AG04450 (cell line): ENCODE results near the gene RNASE12. TPM values are rescaled to one million over a fixed set of nuclear protein-coding genes. Genes with fewer than 3 reads are reported as not detected.
"Not testable (repeated sequence)": the region's sequence is repeated elsewhere in the genome, so short reads cannot be mapped to it uniquely, and the experiment has no call there.

Source experiments
- CTCF ChIA-PET: fragments of 300-600, 350-600 bp; formaldehyde crosslinking; extraction: SDS; loops from one replicate; lab custom pipeline; 2022; ENCODE audit warnings: antibody characterized with exemption, inconsistent platforms; lab: Charles Lee
- POLR2A ChIA-PET: fragments of 350-600 bp; formaldehyde crosslinking; extraction: SDS; loops from one replicate; lab custom pipeline; 2021; ENCODE audit warnings: antibody characterized with exemption, inconsistent platforms; lab: Yijun Ruan, JAX
- DNase-seq: peaks from one replicate; pipeline ENCODE4 v3.0.0-alpha.2; 2011; ENCODE audit warnings: low read depth, low spot score
- H3K27ac ChIP-seq: one replicate; pipeline ENCODE4 v1.5.1; 2012; ENCODE audit warnings: low read depth, low read length, control low read depth
- H3K27me3 ChIP-seq: one replicate; pipeline ENCODE4 v1.6.0; 2012; ENCODE audit warnings: low read length; ENCODE audit not compliant: control insufficient read depth, insufficient read depth
- H3K4me3 ChIP-seq: 2 replicates; pipeline ENCODE4 v1.5.1; 2011; ENCODE audit warnings: mild to moderate bottlenecking, low read depth, low read length, control low read depth
- H3K9me3 ChIP-seq: 2 replicates; pipeline ENCODE4 v1.5.1; 2012; ENCODE audit warnings: low read length; ENCODE audit not compliant: control insufficient read depth, insufficient read depth
- CTCF ChIP-seq: IDR thresholded peaks from 2 replicates; pipeline ENCODE4 v1.5.1; 2011; ENCODE audit warnings: low read depth, low read length, control low read depth, inconsistent platforms
- polyA plus RNA-seq: library from polyadenylated mRNA; depleted of rRNA; stranded (reverse); fragments of >200 nt; gene quantifications from 2 replicates; pipeline ENCODE4 v1.2.3, GENCODE V29; 2011

RNASE12 gene
- polyA plus RNA-seq, 1 experiment, result not detected

DNA sequence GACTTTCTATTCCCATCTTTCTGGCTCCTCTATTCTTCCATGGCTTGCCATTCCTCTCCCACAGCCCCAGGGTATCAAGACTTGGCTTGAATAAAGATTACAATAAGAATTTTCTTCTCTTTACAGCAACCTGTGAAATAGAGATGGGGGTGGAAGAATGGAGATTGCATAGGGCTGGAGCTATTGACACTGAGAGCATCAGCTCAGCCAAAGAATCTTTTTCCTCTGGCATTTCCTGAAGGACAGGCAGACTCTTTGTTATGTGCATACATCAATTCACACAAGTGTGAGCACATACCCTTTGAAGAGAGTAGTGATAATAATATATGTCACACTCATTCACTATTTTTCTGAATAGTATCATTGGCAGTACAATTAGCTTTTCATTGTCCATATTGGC lies 8.0 kb downstream of the RNASE12 start:
- Histone ChIP-seq H3K27ac (no peak overlapping the region), H3K9me3 (no peaks in the 10 kb centered on the region), H3K27me3 (peaks cover 5% of the 10 kb centered on the region), H3K4me3 (no peak overlapping the region)
- no peak for TF ChIP-seq CTCF
- CTCF ChIA-PET, result interaction anchor here (1.7 kb wide), 1 partner anchor 52 kb away, joined by 5 read pairs; no protein-coding TSS in a partner anchor
- DNase-seq, result no peak
- POLR2A ChIA-PET, result no interaction called here

DNA sequence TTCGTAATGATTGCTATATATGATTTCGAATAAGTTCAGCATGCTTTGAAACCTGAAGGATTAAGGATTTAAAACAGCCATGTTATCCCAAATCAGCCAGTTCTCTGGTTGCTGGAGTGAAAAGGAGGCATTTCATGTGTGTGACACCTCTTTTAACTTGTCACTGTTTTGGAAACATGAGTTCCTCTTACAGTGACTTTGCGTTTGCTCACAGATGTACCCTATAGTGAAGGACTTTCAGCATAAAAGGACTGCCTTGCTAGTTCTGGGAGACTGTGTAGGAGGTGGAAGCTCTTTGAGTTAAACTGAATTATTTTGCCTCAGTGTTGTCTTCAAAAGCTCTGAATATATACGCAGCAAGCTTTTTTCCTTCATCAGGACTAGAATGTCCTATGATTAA lies 10.9 kb downstream of the RNASE12 start:
- no peaks in the 10 kb centered on the region for H3K9me3 ChIP-seq
- no peak overlapping the region for H3K4me3 ChIP-seq
- no peak for TF ChIP-seq CTCF
- H3K27me3 ChIP-seq, result peaks cover 5% of the 10 kb centered on the region
- no peak overlapping the region for H3K27ac ChIP-seq
- DNase-seq, result no peak
- ChIA-PET POLR2A (no interaction called here), CTCF (no interaction called here)

DNA sequence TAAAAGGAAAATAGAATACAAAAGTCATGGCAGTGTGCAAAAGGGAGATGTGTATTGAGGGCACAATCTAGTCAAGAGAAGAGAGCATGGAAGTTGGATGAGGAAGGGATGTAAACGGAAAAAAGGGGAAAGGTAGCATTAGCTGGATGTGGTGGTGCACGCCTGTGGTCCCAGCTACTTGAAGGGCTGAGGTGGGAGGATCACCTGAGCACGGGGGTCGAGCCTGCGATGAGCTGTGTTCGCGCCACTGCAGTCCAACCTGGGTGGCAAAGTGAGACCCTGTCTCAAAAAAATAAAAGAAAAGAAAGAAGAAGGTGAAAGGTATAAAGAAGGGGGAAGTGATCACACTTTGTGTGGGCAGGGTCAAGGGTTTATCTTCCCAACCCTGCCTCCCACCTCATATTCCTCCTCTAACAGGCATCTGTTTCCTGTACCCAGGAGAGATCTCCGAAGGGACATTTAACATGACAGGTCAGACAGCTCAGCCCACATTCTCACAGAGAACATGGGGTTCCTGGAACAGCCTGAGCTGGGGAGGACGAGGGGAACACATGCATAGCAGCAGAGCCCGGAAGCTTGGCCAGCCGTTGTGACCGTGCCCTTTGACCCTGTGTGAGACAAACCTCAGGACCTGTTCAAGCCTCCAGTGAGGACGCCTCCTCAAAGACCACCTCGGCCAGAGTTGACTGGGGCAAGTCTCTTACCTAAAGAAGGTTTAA lies 12.2 kb downstream of the RNASE12 start:
- ChIA-PET POLR2A (no interaction called here), CTCF (no interaction called here)
- Histone ChIP-seq H3K4me3 (no peak overlapping the region), H3K27me3 (peaks cover 2% of the 10 kb centered on the region), H3K9me3 (no peaks in the 10 kb centered on the region), H3K27ac (no peak overlapping the region)
- DNase-seq, result no peak
- no peak for TF ChIP-seq CTCF

- no peak for DNase-seq
- Histone ChIP-seq H3K4me3 (no peak overlapping the region), H3K9me3 (no peaks in the 10 kb centered on the region), H3K27me3 (peaks cover 2% of the 10 kb centered on the region), H3K27ac (no peak overlapping the region)
- ChIA-PET POLR2A (no interaction called here), CTCF (no interaction called here)
- TF ChIP-seq CTCF, result no peak
These were observed 12.9 kb downstream of the RNASE12 start for GRCh38 chr14:20578325-20578724.

GRCh38 chr14:20572382-20572990 lies 18.7 kb downstream of the RNASE12 start:
- H3K27ac ChIP-seq, H3K9me3 ChIP-seq, CTCF ChIA-PET, H3K27me3 ChIP-seq, H3K4me3 ChIP-seq, DNase-seq, POLR2A ChIA-PET: not testable (repeated sequence)

DNA sequence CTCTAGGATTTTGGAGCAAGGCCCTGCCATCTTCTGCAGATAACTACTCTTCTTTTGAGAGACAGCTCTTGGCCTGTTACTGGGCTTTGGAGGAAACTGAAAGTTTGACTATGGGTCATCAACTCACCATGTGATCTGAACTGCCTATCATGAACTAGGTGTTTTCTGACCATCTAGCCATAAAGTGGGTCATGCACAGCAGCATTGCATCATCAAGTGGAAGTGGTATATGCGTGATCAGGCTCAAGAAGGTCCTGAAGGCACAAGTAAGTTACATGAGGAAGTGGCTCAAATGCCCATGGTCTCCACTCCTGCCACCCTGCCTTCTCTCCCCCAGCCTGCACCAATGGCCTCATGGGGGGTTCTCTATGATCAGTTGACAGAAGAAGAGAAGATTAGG lies 20.5 kb downstream of the RNASE12 start:
- H3K27ac ChIP-seq, H3K27me3 ChIP-seq, H3K4me3 ChIP-seq, CTCF ChIA-PET, H3K9me3 ChIP-seq, DNase-seq, POLR2A ChIA-PET: not testable (repeated sequence)

- CTCF ChIA-PET, POLR2A ChIA-PET: not testable (repeated sequence)
These were observed 21.3 kb downstream of the RNASE12 start for GRCh38 chr14:20569865-20570264.

More at GRCh38 chr14:20569865-20570264, 21.3 kb downstream of the RNASE12 start:
- not testable (repeated sequence) for H3K27ac ChIP-seq, H3K4me3 ChIP-seq, H3K27me3 ChIP-seq, H3K9me3 ChIP-seq, DNase-seq
